Neutrophil (primary cell): ENCODE measurements around the gene ATXN7.

Experiments used
- H3K27ac ChIP-seq: fragments of 200-600 bp; sonication (generic); 2 replicates; pipeline ENCODE4 v1.5.1; 2016; ENCODE audit warnings: mild to moderate bottlenecking, moderate library complexity
- H3K27me3 ChIP-seq: fragments of 200-600 bp; sonication (generic); 2 replicates; pipeline ENCODE4 v1.6.0; 2016; ENCODE audit warnings: mild to moderate bottlenecking
- H3K36me3 ChIP-seq: fragments of 200-600 bp; sonication (generic); 2 replicates; pipeline ENCODE4 v1.5.1; 2017
- H3K4me1 ChIP-seq, 2 experiments: fragments of 200-600 bp in 1 of 2; sonication (generic) in 1 of 2; 1 replicate in 1 of 2; 2 replicates in 1 of 2; pipeline versions ENCODE4 v1.5.1 to v1.6.1; 2013 to 2016; ENCODE audit warnings: low read depth in 1 of 2, low read length in 1 of 2, mild to moderate bottlenecking in 1 of 2, moderate library complexity in 1 of 2; ENCODE audit not compliant: control insufficient read depth in 1 of 2, insufficient read depth in 1 of 2
- H3K4me3 ChIP-seq, 2 experiments: fragments of 200-600 bp in 1 of 2; sonication (generic) in 1 of 2; 1 replicate in 1 of 2; 2 replicates in 1 of 2; pipeline ENCODE4 v1.5.1; 2013 to 2016; ENCODE audit warnings: low read depth in 1 of 2, low read length in 1 of 2, mild to moderate bottlenecking in 1 of 2, moderate library complexity in 1 of 2
- H3K9me3 ChIP-seq: fragments of 200-600 bp; sonication (generic); 2 replicates; pipeline ENCODE4 v1.5.1; 2016
- TF ChIP-seq, protein P1 (sequence below): fragments of 200-600 bp; sonication (generic); IDR thresholded peaks from 2 replicates; pipeline ENCODE4 v1.5.1; 2016; ENCODE audit warnings: antibody characterized with exemption

ATXN7 gene

DNA sequence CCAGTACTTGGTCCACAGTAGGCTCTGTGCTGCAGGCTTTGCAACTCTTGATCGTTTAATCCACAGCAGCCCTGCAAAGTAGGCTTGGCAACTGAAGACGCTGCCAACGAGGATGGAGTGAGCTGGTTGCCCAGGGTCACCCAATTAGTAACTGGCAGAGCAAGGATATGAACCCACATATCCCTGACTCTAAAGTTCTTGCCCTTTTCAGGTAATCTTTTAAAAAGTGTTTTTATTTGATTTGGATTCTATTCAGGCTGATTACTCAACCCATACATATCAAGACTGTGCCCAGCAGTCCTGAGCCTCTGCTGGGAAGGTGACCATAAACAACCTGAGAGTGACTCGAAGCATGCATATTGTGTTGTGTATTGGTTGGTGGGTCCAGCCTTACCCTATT is 109.3 kb downstream of the ATXN7 start:
- Histone ChIP-seq H3K36me3 (peaks cover 9% of the 10 kb centered on the region), H3K4me3 (no peak overlapping the region), H3K9me3 (no peaks in the 10 kb centered on the region), H3K27me3 (no peaks in the 10 kb centered on the region), H3K27ac (no peak overlapping the region), H3K4me1 (peaks cover 70 to 81% of the 10 kb centered on the region in 2 experiments)
- TF ChIP-seq, protein P1, sequence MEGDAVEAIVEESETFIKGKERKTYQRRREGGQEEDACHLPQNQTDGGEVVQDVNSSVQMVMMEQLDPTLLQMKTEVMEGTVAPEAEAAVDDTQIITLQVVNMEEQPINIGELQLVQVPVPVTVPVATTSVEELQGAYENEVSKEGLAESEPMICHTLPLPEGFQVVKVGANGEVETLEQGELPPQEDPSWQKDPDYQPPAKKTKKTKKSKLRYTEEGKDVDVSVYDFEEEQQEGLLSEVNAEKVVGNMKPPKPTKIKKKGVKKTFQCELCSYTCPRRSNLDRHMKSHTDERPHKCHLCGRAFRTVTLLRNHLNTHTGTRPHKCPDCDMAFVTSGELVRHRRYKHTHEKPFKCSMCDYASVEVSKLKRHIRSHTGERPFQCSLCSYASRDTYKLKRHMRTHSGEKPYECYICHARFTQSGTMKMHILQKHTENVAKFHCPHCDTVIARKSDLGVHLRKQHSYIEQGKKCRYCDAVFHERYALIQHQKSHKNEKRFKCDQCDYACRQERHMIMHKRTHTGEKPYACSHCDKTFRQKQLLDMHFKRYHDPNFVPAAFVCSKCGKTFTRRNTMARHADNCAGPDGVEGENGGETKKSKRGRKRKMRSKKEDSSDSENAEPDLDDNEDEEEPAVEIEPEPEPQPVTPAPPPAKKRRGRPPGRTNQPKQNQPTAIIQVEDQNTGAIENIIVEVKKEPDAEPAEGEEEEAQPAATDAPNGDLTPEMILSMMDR: no peak

DNA sequence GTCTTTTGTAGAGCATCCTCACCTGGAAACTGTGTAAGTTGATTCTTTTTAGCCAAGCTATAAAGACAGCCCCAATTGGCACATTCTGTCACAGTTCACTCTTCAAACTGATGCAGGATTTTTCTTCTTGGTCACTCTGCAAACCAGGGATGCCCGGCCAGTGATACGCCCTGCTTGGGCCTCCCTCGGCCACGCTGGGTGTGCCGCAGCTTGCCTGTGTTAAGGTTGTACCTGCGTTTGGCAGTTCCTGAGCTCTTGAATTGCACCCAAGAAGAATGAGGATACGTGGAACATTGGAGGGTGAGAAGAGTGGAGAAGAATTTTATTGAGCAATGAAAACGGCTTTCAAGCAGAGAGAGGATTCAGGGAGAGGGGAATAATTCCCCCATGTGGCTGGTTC is 109.7 kb downstream of the ATXN7 start:
- Histone ChIP-seq H3K9me3 (no peaks in the 10 kb centered on the region), H3K36me3 (peaks cover 9% of the 10 kb centered on the region), H3K27me3 (no peaks in the 10 kb centered on the region), H3K4me3 (no peak overlapping the region), H3K4me1 (peaks cover 70 to 81% of the 10 kb centered on the region in 2 experiments), H3K27ac (no peak overlapping the region)
- TF ChIP-seq, protein P1: no peak

DNA sequence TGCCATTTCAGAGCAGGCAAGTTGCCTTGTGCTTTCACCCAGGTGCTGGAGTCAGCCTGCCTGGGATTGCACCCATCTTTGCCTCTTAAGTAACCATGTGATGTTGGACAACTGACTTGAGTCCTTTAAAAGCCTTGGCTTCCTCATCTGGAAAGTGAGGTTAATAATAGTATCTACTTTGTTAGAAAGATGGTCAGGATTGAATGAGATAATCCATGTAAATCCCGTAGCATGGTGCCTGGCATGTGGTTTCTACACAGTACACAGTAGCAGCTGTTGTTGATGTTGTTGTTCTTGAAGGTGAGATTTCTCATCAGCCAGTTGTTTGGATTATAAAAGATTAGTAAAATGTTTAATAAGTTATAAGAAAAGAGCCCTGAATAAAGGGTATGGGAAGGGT is 110.8 kb downstream of the ATXN7 start:
- Histone ChIP-seq H3K9me3 (no peaks in the 10 kb centered on the region), H3K27ac (peak overlapping the region; percentile 90), H3K4me1 (peaks cover 70 to 81% of the 10 kb centered on the region in 2 experiments), H3K4me3 (no peak overlapping the region), H3K36me3 (peaks cover 9% of the 10 kb centered on the region), H3K27me3 (no peaks in the 10 kb centered on the region)
- TF ChIP-seq, protein P1: no peak

DNA sequence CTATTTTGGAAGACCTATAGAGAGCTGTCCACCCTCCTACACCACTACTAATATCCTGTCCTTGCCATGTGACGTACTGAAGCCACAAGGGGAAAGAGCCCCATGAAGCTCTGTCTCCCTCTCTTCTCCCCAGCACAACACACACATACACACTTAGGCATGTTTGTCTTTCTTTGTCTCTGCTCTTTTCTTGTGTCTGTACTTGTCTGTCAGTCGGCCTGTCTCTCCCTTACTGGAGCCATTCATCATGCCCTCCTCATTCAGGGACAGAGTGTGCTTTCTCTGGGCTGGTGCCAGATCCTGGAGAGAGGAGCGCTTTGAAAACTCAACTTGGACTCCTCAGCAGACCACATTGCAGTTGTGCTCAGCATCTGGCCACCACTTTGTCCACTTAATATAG is 112.1 kb downstream of the ATXN7 start:
- H3K27ac ChIP-seq: peak overlapping the region; percentile 90
- H3K36me3 ChIP-seq: peaks cover 19% of the 10 kb centered on the region
- H3K4me1 ChIP-seq: peaks cover 63 to 75% of the 10 kb centered on the region in 2 experiments
- peak overlapping the region in 1 of 2 experiments; percentile 31 for H3K4me3 ChIP-seq
- H3K27me3 ChIP-seq: no peaks in the 10 kb centered on the region
- TF ChIP-seq, protein P1: no peak
- no peaks in the 10 kb centered on the region for H3K9me3 ChIP-seq

DNA sequence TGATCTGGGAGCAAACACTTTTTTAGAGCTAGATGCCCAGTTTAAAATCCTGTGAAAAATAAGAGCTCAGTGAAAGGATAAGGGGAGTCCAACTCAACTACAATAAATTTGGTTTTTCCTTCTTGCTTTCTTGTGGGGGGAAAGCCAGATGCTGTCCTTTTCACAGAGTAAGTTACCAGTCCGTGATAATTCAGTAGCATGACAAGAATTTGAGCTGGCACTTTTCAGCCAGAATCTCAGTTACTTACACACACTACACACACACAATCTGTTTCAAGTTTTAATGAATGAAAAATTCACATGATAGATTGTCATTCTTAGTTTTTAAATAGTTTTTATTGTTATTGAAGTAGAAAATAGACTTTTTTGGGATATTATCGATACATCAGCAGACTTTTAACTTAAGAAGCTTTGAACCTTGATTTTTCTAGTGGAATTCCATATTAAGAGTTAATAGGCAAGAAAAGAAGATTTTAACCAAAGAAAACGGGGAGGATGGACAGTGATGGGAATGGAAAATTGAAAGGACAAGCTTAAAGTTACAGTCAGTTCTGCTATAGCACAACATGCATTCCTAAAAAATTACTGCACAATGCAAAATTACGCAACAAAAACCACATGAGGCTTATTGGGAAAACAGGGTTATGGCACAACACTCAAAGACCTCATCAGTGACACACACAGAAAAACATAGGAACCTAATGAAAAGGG is 112.6 kb downstream of the ATXN7 start:
- Histone ChIP-seq H3K4me3 (peak overlapping the region; percentile 24 to 31), H3K9me3 (no peaks in the 10 kb centered on the region), H3K4me1 (peaks cover 57 to 72% of the 10 kb centered on the region in 2 experiments), H3K36me3 (peaks cover 25% of the 10 kb centered on the region), H3K27me3 (no peaks in the 10 kb centered on the region), H3K27ac (peak overlapping the region; percentile 90)
- TF ChIP-seq, protein P1: no peak
